Spleen (tissue), 7 donors: ENCODE data around the gene CD209.

Experiments used
- CTCF ChIP-seq, 11 experiments: fragments of 200-600 bp in 7 of 11; fragments of 450-650 bp in 4 of 11; sonication (generic) in 4 of 11; IDR thresholded peaks in 8 of 11; conservative IDR thresholded peaks in 3 of 11; 1 replicate in 7 of 11; 2 replicates in 4 of 11; pipeline versions ENCODE4 v1.4.0 to v1.8.0; 2016 to 2021; ENCODE audit warnings: antibody characterized with exemption in 11 of 11, inconsistent platforms in 4 of 11, mild to moderate bottlenecking in 1 of 11
- POLR2A ChIP-seq, 3 donors: fragments of 450-650 bp; IDR thresholded peaks; one replicate each; pipeline ENCODE4 v1.5.1; 2017; ENCODE audit warnings: antibody characterized with exemption in 3 of 3, mild to moderate bottlenecking in 1 of 3
- POLR2AphosphoS5 ChIP-seq, 3 donors: sonication (generic); formaldehyde crosslinking; IDR thresholded peaks; one replicate each; pipeline ENCODE4 v1.5.1; 2017; ENCODE audit warnings: antibody characterized with exemption in 3 of 3
- donor health status: DM: no; HTN: no; CAD: no; lungs with moderate emphysema.
- donor health status: DM: no; HTN: no; CAD: no.
- donor health status: DM: no; HTN: no; CAD: no.

- TF ChIP-seq CTCF (IDR thresholded peaks at IDR 0.05 in 8 of 11, conservative IDR thresholded peaks at IDR 0.05 in 3 of 11) (no peak), POLR2AphosphoS5 (IDR thresholded peaks at IDR 0.05) (no peak), POLR2A (IDR thresholded peaks at IDR 0.05) (no peak)
Observed at GRCh38 chr19:7715671-7716070, 31.7 kb downstream of the CD209 start.
